Hepatocyte (in vitro differentiated cells): ENCODE results near the gene HSDL1.

Source experiments
- CTCF ChIP-seq: fragments of 200-600 bp; sonication (generic); IDR thresholded peaks from 2 replicates; pipeline ENCODE4 v1.5.1; 2016; ENCODE audit warnings: antibody characterized with exemption, mild to moderate bottlenecking; ENCODE audit not compliant: poor library complexity
- EZH2phosphoT487 ChIP-seq: fragments of 200-600 bp; sonication (generic); IDR thresholded peaks from one replicate; pipeline ENCODE4 v1.6.1; 2018; ENCODE audit warnings: antibody characterized with exemption, mild to moderate bottlenecking, low read depth, moderate library complexity; ENCODE audit not compliant: unreplicated experiment, severe bottlenecking

- no peak for TF ChIP-seq EZH2phosphoT487
- no peak for TF ChIP-seq CTCF
Observed at GRCh38 chr16:84132527-84133285, 12.3 kb downstream of the HSDL1 start.
